ENCODE results near the gene NOCT.
"Not testable (repeated sequence)": the region's sequence is repeated elsewhere in the genome, so short reads cannot be mapped to it uniquely, and the experiment has no call there.

NOCT gene

DNA sequence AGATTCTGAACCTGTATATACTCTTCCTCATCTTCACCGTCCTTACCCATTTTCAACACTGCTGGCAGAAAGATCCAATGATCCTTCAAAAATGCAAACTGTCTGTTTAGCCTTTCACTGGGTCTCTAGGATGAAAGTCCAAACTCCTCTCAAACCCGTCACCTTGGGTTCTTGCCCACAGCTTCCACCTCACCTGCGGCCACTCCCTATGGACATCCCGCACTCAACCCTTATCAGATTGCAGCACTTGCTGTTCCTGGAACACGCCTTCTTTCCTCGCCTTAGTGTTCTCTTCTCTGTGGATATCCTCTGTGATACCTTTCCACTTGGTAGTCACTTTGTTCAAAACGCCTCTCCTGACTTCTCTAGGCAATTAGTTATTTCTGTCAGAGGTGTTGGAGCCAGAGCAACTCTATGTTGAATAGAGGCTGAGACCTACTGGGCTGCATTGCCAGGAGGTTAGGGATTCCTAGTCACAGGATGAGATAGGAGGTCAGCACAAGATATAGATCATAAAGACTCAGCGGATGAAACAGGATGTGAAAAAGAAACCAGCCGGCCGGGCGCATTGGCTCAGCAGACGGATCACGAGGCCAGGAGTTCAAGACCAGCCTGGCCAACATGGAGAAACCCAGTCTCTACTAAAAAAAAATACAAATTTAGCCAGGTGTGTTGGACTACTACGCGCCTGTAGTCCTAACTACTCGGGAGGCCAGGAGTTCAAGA is 4.2 kb upstream of the NOCT start:
- DNase-seq, result no peak

DNA sequence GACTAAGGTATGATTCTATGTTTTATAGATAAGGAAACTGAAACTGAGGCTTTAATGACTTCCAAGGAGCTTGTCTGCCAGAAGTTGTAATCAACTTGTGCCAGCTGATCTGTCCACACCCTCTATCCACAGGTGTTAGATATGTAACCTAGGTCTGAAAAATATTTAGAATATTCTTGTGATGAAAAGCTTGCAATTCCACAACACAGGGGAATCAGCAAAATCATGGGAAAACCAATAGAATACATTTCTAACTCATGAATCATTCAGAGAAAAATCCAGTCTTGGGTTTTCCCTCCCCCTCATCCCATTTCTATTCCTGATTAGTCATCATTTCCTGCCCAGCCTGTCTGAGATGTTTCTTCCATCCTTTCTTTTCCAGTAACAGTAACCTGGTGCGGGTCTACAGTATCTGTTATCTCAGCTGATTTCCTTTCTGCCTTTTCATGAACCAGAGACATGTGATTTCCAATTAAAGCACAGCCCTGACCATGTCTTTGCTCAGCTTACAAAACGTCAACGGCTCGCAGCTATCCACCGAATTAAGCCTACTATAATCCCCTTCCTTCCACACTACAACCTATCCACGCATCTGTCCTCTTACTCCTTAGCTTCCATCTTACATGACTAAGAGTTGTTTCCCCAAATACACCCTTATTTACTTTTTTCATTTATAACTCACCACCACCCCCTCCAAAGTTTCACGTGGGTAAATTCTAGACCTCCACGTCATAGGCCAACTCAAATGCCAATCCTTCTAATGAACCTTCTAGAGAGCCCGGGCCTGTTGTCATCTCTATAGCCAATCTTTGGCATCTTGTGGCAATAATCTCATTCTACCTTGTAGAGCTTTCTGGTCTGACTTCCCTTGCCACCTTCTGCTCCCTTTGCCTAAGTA is 961 bp upstream of the NOCT start:
- no peak for DNase-seq

DNA sequence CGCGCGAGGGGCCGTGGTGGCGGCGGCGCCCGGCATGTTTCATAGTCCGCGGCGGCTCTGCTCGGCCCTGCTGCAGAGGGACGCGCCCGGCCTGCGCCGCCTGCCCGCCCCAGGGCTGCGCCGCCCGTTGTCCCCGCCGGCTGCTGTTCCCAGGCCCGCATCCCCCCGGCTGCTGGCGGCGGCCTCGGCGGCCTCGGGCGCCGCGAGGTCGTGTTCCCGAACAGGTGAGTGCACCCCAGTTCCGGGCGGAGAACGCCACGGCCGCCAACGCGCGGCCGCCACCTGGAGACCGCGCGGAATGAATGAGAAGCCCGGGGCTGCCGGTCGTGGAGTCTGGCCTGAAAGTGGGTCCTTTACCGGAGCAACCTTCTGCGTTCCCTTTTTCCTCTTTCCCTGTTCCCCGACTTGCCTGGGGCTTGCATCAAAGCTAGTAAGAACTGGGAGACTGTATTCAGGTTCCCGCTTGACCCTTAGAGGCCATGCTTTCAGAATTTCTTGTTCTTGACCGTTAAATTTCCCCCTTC is 429 bp downstream of the NOCT start:
- no peak for DNase-seq

DNA sequence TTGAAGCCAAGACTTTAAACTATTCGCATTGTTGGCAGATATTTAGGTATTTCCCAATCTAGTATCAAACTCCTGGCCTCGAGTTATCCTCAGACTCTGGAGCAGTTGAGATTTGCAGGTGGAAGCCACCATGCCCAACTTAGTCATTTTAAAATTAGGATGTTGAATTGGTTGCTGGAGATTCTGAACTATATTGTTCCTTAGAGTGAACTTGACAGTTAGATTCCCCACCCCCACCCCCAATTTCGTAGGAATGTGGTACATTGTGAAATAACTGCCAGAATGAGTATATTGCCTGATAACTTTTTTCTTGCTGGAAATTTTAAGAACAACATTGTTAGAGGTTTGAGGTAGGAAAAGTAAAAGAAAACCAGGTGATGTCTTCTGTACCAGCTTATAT is 2.3 kb downstream of the NOCT start:
- DNase-seq, result no peak

DNA sequence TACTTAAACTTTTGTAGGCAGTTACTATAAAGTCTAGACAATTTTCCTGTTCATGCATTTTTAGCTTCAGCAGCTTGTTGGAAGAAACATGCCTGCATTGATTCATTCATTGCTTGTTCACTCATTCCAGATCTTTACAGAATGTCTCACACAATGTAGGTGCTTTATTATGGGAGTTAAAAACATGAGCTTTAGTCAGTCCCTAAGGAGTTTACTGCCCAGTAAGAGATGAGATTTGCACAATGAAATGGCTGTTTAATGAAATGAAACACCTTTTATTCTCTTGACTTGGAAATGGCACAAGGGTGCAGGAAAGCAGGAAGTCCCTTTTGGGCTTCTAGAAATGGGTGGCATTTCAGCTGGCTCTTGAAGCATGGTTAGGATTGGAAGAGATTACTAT is 2.9 kb downstream of the NOCT start:
- no peak for DNase-seq

DNA sequence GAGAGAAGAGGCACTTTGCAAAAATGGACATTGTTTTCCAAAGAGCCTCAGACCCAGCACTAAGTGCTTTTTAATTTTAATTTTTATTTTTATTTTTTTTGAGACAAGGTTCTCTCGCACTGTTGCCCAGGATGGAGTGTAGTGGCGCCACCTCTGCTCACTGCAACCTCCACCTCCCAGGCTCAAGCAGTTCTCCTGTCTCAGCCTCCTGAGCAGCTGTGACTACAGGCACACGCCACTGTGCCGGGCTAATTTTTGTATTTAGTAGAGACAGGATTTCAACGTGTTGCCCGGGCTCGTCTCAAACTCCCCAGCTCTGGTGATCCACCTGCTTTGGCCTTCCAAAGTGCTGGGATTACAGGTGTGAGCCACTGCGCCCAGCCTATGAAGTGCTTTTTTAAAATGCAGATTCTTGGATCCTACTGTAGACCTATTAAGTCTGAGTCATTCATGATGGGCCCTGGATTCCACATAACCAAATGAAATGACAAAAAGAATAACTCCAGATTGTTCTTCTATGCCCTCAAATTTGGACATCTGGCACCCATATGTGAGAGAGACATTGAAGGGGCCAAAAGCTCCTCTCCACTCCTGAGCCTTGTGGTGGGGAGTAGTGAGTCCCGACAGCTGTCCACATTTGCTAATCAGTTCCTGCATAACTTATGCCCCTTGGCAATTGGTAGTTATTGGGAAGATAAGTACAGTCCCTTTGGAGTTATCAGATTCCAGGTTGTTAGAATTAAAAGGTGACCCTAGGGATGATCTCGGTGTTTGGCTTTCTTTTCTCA is 3.6 kb downstream of the NOCT start:
- DNase-seq, result no peak

DNA sequence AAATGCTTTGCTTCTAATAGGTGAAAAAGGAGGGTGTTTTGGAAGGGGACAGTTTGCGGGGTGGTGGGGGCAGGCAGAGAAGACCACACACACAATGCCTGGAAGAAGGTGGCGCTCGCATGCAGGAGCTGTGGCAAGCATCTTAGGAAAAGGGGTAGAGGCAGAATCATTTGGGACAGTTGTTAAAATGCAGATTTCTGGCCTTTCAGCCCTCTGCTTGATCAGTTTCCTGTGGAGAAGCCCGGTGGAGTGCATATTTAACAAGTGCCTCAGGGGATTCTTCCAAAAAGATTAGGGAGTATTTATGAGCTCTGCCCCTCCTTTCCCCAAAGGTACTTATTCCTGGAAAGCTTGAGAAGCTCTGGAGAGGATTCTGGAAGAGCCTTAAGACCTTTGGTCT is 4.8 kb downstream of the NOCT start:
- DNase-seq, result no peak

DNA sequence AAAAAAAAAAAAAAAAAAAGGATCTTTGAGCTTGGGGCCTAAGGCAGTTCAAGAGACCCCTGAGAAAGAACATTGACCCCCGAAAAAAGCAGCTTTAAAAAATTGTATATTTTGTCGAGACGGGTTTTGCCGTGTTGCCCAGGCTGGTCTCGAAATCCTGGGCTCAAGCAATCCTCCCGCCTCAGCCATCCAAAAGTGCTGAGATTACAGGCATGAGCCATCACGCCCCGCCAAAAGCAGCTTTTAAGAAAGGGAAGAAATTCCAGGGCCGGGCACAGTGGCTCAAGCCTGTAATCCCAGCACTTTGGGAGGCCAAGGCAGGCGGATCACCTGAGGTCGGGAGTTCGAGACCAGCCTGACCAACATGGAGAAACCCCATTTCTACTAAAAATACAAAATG is 5.5 kb downstream of the NOCT start:
- DNase-seq, result not testable (repeated sequence)

DNA sequence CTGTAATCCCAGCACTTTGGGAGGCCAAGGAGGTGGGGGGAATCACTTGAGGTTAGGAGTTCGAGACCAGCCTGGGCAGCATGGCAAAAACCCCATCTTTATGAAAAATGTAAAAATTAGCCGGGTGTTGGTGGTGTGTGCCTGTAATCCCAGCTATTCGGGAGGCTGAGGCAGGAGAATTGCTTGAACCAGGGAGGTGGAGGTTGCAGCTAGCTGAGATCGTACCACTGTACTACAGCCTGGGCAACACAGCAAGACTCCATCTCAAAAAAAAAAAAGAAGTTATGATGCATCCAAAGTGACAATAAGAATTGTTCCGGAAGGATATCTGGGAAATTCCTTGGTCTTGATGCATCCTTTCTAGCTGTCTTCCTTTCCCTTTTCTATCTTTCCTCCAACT is 7.3 kb downstream of the NOCT start:
- no peak for DNase-seq

DNA sequence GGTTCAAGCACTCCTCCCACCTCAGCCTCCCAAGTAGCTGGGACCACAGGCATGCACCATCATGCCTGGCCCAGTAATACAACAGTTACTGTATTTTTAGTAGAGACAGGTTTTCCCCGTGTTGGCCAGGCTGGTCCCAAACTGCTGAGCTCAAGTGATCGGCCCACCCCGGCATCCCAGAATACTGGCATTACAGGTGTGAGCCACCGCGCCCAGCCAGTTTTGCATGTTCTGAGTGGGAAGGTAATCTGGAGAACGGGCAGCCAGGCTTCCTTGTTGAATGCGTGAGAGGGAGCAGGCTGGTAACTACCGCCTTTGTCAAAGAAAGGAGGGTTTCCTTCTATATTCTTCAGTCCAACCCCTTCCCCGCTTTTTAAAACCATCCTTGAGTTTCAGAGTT is 9.1 kb downstream of the NOCT start:
- DNase-seq, result no peak

DNA sequence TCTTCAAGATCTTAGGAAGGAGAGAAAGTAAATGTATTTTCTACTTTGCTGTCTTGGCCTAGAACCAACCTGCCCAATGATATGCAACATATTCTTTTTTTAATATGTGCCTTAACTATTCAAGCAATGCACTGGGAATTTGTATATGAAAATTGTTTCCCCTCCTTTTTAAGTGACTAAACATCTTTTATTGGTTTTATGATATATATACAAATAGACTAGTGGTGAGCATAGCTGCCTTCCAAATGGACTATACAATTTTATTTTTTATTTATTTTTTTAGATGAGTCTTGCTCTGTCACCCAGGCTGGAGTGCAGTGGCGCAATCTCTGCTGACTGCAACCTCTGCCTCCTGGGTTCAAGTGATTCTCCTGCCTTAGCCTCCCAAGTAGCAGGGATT is 10.3 kb downstream of the NOCT start:
- DNase-seq, result no peak

DNA sequence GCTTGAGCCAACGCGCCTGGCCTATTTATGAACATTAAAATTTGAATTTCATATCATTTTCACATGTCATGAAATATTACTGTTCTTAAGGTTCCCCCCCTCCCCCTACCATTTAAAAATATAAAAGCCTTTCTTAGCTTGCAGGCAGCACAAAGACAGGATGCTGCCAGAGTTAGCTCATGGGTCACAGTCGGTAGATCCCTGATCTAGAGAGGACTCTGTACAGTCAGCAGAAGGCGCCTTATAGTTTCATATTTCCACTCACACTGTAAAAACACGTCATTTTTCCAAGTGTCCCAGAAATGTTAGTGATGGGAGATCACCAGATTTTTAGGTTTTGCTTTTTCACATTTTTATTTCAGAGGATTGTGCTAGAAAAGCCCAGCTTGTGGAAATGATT is 12.2 kb downstream of the NOCT start:
- no peak for DNase-seq

DNA sequence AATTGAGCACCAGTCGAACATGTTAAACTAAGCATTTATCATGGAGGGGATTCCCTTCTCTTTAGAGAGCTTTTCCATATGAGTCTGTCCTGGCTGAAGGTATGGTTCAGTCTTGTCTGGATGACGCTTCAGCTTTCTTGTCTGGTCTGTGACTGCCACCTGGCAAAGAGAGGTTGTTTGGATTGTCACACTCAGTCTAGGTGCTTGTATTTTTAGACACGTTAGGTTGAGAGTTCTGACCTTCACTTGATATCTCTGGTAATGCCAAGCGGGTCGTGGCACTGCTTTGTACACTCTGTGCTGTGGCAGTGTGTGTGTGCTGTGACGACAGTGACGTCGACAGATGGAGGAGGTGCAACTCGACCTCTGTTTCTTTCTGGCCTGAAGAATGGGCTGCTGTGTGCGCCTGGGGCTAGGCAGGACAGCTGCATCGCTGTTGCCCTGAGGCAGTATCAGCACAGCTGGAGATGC is 12.6 kb downstream of the NOCT start:
- DNase-seq, result no peak

DNA sequence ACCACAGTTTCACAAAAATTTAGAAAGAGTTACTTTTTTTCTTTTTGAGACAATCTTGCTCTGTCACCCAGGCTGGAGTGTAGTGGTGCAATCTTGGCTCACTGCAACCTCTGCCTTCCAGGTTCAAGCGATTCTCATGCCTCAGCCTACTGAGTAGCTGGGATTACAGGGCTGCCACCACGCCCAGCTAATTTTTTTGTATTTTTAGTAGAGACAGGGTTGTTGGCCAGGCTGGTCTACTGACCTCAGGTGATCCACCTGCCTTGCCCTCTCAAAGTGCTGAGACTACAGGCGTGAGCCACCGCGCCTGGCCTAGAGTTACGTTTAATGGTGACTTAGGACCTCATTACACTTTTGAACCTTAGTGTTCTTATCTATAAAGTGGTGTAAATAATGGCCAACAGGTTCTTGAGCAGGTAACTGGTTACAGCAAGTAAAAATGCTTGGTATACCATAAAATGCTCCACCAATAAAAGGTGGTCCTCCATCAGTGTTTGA is 14.3 kb downstream of the NOCT start:
- DNase-seq, result not testable (repeated sequence)

DNA sequence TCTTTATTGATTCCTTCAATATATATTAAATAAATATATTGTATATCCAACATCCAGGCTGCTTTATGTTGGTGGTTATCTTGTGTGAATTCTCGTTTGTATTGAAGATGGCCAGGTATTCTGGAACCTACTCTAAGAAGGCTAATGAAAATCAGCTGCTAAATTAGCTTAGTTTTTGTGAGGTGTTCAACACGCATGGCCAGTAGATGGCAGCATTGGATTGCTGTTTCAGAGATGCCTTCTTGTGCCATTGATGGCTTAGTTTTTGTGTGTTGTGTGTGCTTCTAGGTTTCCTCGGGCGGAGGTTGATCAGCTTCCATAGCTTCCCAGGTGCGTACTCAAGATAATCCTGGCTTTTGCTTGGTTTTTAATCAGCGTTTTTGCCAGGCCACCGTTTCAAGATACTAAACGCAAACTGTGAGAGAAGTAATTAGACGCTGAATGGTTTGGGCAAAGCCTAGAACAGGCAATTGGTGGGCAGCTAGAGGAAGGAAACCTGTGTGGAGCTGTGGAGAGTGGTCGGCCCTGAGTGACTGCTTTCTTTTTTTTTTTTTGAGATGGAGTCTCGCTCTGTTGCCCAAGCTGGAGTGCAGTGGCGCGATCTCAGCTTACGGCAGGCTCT is 15.1 kb downstream of the NOCT start:
- DNase-seq, result no peak

DNA sequence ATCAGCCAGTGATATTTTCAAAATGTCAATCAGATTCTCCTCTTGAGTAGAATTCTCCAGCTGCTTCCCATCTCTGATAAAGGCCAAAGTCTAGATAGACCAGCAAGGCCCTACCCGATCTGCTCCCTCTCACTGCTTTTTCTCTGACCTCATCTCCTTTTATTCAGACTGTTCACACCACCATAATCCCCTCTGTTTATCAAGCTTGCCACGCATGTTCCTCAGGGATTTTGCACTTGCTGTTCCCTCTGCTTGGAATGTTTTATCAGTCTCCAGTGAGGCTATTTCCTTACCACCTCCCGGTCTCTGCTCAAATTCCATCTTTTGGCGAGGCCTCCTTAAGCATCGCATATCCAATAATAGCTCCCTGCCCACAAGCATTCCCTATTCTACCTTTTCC is 20.1 kb downstream of the NOCT start:
- DNase-seq, result no peak

DNA sequence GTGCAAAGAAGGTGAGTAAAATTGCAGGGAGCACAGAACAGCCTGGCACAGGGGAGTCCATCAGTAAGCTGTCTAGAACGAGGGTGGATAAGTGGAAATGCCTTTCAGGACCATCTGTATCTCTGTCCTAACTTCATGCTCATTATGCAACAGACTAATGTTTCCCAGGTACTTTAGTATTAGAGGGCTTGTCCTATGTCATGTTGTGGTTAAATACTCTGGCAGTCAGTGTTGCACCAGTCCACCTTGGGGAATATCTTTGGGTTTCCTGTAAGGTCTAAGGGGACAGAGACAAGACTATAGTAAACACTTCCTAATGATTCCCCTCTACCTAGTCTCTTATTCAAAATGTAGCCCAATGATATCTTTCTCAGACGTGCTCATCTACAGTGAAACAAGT is 21.3 kb downstream of the NOCT start:
- no peak for DNase-seq

DNA sequence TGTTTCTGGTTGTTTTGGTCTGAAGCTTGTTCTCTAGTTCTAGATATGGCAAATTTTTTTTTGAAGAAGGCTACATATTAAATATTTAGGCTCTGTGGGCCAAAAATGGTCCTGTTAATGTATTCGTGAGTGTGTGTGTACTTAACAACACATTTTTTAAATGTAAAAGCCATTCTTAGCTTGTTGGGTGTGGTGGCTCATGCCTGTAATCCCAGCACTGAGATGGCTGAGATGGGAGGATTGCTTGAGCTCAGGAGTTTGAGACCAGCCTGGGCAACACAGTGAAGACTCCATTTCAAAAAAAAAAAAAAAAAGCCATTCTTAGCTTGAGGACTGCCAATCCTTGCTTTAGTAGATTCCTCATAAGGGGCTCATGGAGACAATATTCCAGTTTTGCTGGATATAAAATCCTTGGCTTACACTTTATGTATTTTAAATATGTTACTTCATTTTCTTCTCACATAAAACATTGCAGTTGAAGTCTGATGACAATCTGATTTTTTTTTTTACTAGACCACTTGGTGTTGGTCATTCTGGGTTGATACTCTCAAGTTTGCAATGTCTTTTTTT is 23.4 kb downstream of the NOCT start:
- DNase-seq, result no peak

DNA sequence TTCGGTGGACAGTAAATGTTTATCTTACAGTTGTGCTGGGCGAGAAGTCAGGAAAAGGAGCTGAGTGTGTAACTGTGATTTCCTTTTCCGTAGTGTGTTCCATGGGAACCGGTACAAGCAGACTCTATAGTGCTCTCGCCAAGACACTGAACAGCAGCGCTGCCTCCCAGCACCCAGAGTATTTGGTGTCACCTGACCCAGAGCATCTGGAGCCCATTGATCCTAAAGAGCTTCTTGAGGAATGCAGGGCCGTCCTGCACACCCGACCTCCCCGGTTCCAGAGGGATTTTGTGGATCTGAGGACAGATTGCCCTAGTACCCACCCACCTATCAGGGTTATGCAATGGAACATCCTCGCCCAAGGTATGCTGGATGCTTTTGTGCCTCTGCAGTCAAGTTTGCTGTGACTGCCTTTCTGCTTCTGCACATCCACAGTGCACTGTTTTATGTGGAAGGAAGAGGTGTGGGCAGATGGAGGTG is 27.4 kb downstream of the NOCT start:
- no peak for DNase-seq

DNA sequence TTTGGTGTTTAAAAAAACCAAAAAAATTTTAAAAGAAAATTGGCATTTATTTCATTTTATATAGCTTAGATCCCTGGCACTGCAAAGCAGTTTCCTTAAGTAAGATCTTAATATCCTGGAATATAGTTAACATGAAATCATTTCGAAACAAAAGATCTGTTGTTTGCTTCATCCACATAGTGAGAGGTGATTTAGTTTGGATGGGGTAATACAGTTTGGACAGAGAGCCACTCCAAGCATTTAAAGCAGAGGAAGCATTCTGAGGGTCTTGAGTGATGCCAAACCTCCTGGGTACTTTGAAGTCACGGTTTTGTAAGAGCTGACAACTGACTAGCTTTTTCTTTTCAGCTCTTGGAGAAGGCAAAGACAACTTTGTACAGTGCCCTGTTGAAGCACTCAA is 28.7 kb downstream of the NOCT start:
- DNase-seq, result no peak

DNA sequence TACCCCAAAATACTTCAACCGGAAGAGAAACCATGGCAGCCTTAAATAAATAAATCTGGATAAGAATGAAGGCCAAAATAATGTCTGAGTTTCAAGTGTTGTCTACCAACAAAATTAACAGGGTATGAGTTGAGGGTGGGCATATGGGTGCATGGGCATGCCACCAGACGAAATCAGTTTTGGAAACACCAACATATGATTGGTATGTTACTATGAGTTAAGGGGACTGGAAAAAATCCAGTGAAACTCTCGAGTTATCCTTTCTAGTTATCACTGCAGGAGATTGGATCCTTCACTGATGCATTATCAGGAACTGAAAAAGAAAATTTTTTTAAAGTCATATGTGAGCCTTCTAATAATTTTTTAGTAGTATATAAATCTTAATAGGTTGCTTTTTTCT is 32.4 kb downstream of the NOCT start:
- no peak for DNase-seq

DNA sequence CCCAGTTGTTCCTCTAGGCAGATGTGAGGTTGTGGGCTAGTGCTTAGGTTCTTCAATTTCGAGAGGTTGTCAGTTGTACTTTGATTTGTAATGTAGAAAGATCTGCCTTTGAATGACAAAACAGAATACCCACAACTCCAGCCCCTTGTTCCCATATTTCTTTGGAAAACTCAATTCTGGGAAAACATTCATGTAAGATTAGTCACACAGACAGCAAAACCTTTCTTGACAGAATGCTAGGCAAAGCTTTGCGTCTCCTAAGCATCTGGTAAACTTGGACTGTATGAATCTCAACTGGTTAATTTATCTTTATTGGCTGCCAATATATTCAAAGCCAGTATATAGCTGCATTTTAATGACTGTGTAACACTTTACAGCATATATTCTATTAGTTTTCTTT is 34.9 kb downstream of the NOCT start:
- DNase-seq, result no peak
